ENCODE results near the gene BPIFB6. TPM values are rescaled to one million over a fixed set of nuclear protein-coding genes. Genes with fewer than 3 reads are reported as not detected.

BPIFB6 gene
- total RNA-seq, 6 experiments from 2014 or later, result not detected

- Mint-ChIP-seq H3K27ac (no peak overlapping the region), H3K27me3 (ENCODE audit: insufficient read depth) (peaks cover 32% of the 10 kb centered on the region), H3K4me3 (no peak overlapping the region), H3K4me1 (ENCODE audit: low read depth) (no peaks in the 10 kb centered on the region; the same call in 1 of the 2 replicates), H3K36me3 (ENCODE audit: low read depth) (no peaks in the 10 kb centered on the region), H3K9me3 (no peaks in the 10 kb centered on the region)
- TF ChIP-seq CTCF (IDR thresholded peaks at IDR 0.05), result no peak
- no peak for DNase-seq
Measured at GRCh38 chr20:33084722-33085121, 53.3 kb downstream of the BPIFB6 start.

DNA sequence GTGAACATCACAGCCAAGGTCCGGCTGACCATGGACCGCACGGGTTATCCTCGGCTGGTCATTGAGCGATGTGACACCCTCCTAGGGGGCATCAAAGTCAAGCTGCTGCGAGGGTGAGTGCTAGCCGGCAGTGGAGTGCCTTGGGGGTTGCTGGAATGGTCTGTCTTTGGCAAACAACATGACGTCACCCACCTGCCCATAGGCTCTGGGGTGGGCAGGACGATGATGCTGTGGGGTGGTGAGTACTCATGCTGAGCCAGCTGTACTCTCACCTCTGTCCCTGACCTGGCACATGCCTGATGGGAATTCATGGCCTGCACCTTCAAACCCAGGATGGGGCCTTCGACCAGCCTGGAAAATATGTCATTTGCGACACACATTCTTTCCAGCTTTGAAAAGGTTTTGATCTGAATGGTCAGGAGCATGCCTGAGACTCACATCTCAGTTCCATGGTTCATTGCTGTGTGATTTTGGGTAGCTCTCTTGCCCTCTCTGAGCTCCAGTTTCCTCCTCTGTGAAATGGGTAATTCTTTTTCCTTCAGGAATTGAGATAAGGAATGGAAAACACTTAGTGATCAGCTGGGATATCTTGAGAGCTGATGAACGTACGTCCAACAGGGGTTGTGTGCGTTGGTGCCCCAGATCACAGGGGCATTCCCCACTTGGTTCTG, 54.7 kb downstream of the BPIFB6 start:
- peaks cover 29% of the 10 kb centered on the region for H3K27me3 Mint-ChIP-seq (ENCODE audit: insufficient read depth)
- no peak overlapping the region for H3K27ac Mint-ChIP-seq
- no peaks in the 10 kb centered on the region for H3K36me3 Mint-ChIP-seq (ENCODE audit: low read depth)
- no peak for TF ChIP-seq CTCF (IDR thresholded peaks at IDR 0.05)
- no peaks in the 10 kb centered on the region for H3K4me1 Mint-ChIP-seq (ENCODE audit: low read depth)
- no peak for DNase-seq
- H3K4me3 Mint-ChIP-seq, result no peak overlapping the region
- no peaks in the 10 kb centered on the region for H3K9me3 Mint-ChIP-seq

DNA sequence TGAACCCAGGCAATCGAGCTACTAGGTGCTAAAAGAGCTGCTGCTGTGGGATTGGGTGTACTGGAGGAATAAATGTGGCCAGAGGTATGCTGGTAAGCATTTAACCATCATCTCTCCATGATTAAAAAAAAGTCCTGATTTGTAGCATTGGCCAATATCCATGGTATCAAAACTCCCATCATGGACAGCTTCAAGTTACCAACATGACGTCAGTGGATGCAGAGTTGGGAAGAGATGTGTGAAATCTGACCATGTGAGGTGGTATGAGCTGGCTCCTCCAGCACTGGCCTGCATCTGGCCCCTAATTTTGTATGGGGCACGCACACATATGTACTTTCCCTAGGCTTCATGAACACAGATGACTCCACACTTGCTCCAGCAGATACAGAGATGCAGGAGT, 59.7 kb downstream of the BPIFB6 start:
- Mint-ChIP-seq H3K4me1 (ENCODE audit: low read depth) (no peaks in the 10 kb centered on the region), H3K9me3 (no peaks in the 10 kb centered on the region), H3K4me3 (no peak overlapping the region), H3K27me3 (ENCODE audit: insufficient read depth) (peaks cover 27% of the 10 kb centered on the region), H3K36me3 (ENCODE audit: low read depth) (no peaks in the 10 kb centered on the region), H3K27ac (no peak overlapping the region)
- DNase-seq, result no peak
- no peak for TF ChIP-seq CTCF (IDR thresholded peaks at IDR 0.05)

- Mint-ChIP-seq H3K36me3 (ENCODE audit: low read depth) (no peaks in the 10 kb centered on the region), H3K27me3 (ENCODE audit: insufficient read depth) (peaks cover 25% of the 10 kb centered on the region), H3K4me1 (ENCODE audit: low read depth) (no peaks in the 10 kb centered on the region), H3K4me3 (no peak overlapping the region), H3K27ac (no peak overlapping the region), H3K9me3 (no peaks in the 10 kb centered on the region)
- no peak for TF ChIP-seq CTCF (IDR thresholded peaks at IDR 0.05)
- DNase-seq, result no peak
Measured at GRCh38 chr20:33091693-33092092, 60.2 kb downstream of the BPIFB6 start.

DNA sequence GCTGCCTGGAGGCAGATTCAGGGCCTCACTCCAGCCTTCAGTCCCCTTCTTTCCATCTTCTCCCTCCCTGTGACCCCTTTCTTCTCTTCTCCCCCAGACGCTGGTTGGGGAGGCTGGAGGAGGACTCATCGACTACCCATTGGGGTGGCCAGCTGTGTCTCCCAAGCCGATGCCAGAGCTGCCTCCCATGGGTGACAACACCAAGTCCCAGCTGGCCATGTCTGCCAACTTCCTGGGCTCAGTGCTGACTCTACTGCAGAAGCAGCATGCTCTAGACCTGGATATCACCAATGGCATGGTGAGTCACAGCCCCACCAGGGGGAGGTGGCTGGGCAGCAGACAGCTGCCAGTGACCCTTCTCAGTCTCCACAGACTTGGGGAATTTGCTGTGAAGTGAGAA, 60.9 kb downstream of the BPIFB6 start:
- Mint-ChIP-seq H3K27me3 (ENCODE audit: insufficient read depth) (peaks cover 24% of the 10 kb centered on the region), H3K27ac (no peak overlapping the region), H3K9me3 (no peaks in the 10 kb centered on the region), H3K4me3 (no peak overlapping the region), H3K36me3 (ENCODE audit: low read depth) (no peaks in the 10 kb centered on the region), H3K4me1 (ENCODE audit: low read depth) (no peaks in the 10 kb centered on the region)
- TF ChIP-seq CTCF (IDR thresholded peaks at IDR 0.05), result no peak
- no peak for DNase-seq
